LNCAP (cell line): Measurements from ENCODE around the gene KDELR3.

ENCODE experiments used
- CTCF ChIP-seq: fragments of 450-650 bp; IDR thresholded peaks from 2 replicates; pipeline ENCODE4 v1.5.1; 2017; ENCODE audit warnings: mild to moderate bottlenecking

The KDELR3 gene

GRCh38 chr22:38523479-38523878 is 55.6 kb downstream of the KDELR3 start:
- no peak for TF ChIP-seq CTCF

- no peak for TF ChIP-seq CTCF
Observed at GRCh38 chr22:38524429-38524828, 56.5 kb downstream of the KDELR3 start.

- no peak for TF ChIP-seq CTCF
Observed at GRCh38 chr22:38531251-38531938, 63.5 kb downstream of the KDELR3 start.
